ENCODE results near the gene FAHD2A.
"Not testable (repeated sequence)": the region's sequence is repeated elsewhere in the genome, so short reads cannot be mapped to it uniquely, and the experiment has no call there.

The FAHD2A gene

DNA sequence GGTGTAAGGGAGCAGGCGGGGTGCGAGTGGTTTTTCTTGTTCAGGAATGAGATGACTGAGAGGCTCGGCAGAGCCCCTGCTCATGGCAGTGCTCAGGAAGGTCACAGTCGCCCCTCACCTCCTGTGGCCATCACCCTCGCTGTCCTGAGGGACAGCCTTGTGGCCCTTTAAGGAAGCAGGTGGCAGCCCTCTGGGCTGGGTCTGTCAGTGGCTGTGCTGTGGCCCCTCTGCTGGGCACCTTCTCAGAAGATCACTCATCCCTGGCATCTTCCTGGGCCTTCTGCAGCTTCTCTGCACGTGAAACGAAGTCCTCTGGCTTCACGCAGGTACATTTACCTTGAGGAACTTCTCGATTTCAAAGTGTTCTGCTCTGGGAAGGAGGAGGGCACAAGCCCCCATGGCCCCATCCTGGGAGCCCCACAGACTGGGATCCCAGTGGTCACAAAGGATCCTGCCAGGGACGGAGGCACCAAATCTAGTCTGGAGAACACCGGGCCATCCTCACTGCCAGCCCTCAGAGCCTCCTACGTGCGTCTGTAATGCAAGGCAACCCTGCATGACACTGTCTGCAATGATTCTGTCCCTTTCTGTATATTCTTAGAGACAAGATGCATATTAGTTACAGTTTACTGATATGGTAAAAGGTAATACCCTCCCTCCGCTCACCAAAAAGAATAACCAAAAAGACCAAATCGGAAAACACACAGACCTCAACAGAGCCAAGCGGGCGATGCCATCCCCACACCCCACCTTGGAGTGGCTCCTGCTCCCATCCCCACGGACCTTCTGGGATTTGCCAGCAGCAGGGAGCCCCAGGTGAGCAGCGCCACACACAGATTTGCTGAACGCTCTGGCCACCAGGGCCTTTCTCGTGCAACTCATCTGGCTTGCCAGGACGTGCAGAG lies 25.9 kb upstream of the FAHD2A start:
- no peak for DNase-seq (ENCODE audit: low read depth in 3 of 3)

DNA sequence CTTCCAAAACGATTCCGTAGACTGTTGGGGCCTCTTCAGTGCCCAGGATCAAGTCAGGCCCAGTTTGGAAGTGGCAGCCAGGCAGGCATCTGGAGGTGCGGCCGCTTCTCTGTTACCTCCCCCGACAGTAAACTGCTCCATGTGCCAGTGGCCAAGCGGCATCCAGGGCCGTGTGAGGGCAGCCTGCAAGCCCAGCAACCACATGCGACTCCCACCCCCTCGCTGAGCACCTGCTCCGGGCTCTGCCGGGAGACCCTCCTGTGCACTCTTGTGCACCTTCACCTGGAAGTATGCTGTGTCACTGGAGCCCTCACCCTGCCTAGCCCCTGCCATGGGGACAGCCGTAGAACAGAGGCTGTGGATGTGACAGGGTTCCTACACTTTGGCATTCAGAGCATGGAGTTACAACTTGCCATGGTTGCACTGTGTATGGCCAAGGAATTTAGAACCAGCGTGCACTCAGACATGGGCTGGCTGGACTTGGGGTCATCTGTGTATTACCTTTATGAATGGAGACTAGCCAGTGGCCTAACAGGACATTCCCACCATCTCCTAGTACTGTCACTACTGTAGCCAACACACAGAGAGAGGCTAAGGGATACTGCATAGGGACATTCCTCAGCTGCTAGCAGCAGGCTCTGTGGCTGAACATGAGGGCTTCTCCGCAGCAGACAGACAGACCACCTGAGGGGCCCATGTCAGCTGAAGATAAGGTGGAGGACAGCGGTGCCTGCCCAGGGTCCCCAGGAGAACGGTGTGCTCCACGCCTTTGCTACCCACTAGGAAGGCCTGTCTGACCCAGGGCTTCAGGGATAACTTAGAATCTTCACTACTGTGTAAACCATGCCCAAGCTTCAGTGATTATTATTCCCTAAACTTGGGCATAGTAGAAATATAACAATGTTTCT lies 25.0 kb upstream of the FAHD2A start:
- DNase-seq (ENCODE audit: low read depth in 3 of 3), result no peak

DNA sequence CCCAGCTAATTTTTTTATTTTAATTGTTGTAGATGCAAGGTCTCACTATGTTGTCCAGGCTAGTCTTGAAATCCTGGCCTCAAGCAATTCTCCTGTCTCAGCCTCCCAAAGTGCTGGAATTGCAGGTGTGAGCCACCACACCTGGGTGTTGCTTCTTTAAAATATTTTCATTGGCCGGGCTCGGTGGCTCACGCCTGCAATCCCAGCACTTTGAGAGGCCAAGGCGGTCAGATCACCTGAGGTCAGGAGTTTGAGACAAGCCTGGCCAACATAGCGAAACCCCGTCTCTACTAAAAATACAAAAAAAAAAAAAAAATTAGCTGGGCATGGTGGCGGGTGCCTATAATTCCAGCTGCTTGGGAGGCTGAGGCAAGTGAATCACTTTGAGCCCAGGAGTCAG lies 24.2 kb upstream of the FAHD2A start:
- not testable (repeated sequence) for DNase-seq (ENCODE audit: low read depth in 3 of 3)

DNA sequence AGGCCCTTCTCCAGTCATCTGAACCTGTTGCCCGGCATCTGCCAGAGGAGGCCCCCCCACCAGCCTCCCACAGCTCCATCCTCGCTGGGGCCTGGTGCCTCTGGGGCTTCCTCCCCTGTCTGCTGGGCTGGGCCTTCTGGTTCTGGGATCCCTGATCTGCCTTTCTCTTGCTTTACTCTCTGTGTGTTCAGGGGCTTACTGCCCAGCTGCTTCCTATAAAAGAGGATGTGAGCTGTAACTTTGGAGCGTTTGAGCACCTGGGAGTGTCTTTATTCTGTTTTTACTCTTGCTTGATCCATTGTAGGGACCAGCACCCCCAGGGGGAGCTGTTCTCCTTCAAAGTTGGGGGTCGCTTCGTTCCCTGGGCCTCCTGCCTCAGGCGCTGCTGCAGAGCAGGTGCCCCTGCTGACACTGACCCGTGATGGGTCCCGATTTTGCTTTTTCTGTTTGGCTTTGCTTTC lies 23.1 kb upstream of the FAHD2A start:
- no peak for DNase-seq (ENCODE audit: low read depth in 3 of 3)

DNA sequence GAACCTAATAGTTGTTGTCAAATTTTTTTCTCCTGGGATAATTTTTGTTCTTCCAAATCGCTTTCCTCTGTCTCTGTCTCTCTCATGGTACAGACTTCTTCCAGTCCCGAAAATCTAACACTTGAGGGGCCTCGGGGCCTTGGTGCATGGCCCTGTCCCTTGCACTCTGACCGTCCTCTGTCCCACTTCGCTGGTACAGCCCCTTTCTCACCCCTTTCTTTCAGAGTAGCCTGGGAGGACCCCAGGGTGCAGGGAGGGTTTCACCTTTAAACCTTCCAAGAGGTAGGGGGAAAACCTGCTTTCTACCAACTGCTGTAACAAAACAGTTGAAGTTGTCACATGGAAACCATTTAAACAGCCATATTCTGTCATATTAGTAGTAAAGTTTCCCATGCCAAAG lies 22.2 kb upstream of the FAHD2A start:
- DNase-seq (ENCODE audit: low read depth in 3 of 3), result no peak

- DNase-seq (ENCODE audit: low read depth in 3 of 3), result no peak
These were observed 21.8 kb upstream of the FAHD2A start for GRCh38 chr2:95380731-95381130.

- DNase-seq (ENCODE audit: low read depth in 3 of 3), result no peak
These were observed 21.0 kb upstream of the FAHD2A start for GRCh38 chr2:95381212-95382191.

- DNase-seq (ENCODE audit: low read depth in 3 of 3), result no peak
These were observed 20.3 kb upstream of the FAHD2A start for GRCh38 chr2:95382192-95382591.

- no peak for DNase-seq (ENCODE audit: low read depth in 3 of 3)
These were observed 19.5 kb upstream of the FAHD2A start for GRCh38 chr2:95382686-95383634.

GRCh38 chr2:95383635-95384027 lies 18.9 kb upstream of the FAHD2A start:
- no peak for DNase-seq (ENCODE audit: low read depth in 3 of 3)

- DNase-seq (ENCODE audit: low read depth in 3 of 3), result no peak
These were observed 17.5 kb upstream of the FAHD2A start for GRCh38 chr2:95384854-95385569.

DNA sequence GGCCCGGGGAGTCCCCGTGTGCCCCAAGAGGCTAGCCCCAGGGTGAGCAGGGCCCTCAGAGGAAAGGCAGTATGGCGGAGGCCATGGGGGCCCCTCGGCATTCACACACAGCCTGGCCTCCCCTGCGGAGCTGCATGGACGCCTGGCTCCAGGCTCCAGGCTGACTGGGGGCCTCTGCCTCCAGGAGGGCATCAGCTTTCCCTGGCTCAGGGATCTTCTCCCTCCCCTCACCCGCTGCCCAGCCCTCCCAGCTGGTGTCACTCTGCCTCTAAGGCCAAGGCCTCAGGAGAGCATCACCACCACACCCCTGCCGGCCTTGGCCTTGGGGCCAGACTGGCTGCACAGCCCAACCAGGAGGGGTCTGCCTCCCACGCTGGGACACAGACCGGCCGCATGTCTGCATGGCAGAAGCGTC lies 16.9 kb upstream of the FAHD2A start:
- no peak for DNase-seq (ENCODE audit: low read depth in 3 of 3)

GRCh38 chr2:95386031-95386430 lies 16.5 kb upstream of the FAHD2A start:
- DNase-seq (ENCODE audit: low read depth in 3 of 3), result no peak

GRCh38 chr2:95387358-95387757 lies 15.2 kb upstream of the FAHD2A start:
- DNase-seq (ENCODE audit: low read depth in 3 of 3), result no peak

GRCh38 chr2:95388091-95388692 lies 14.3 kb upstream of the FAHD2A start:
- no peak for DNase-seq (ENCODE audit: low read depth in 3 of 3)

- DNase-seq (ENCODE audit: low read depth in 3 of 3), result no peak
These were observed 13.7 kb upstream of the FAHD2A start for GRCh38 chr2:95388856-95389244.

- DNase-seq (ENCODE audit: low read depth in 3 of 3), result peak in 2 of 3 donors; percentile 37 to 43
These were observed 13.0 kb upstream of the FAHD2A start for GRCh38 chr2:95389245-95390119.

- no peak for DNase-seq (ENCODE audit: low read depth in 3 of 3)
These were observed 12.1 kb upstream of the FAHD2A start for GRCh38 chr2:95390272-95390880.

Data from stimulated activated CD4-positive, alpha-beta T cell treated with anti-CD3 and anti-CD28 coated beads, TNF-alpha, amount 100 ng/mL, for 48 hours (primary cell).